Measurements from ENCODE around the gene CD177.

CD177 gene

DNA sequence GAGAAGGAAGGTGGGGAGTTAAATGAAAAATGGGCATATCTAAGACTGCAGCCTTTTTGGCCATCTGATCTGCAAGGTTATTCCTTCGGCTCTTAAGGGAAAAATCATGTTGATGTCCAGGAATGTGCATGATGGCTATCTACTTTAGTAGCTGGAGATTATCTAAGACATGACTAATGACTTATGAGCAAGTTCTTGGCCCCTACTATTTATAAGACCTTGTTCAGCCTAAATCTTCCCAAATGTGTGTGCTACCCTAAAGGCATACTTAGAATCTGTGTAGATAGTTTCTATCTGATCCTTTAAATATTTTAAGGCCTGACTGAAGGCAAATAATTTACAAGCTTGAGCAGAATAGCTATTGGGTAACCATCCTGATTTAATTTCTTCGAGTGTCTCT is 41.8 kb upstream of the CD177 start:
- TF ChIP-seq, protein P1, sequence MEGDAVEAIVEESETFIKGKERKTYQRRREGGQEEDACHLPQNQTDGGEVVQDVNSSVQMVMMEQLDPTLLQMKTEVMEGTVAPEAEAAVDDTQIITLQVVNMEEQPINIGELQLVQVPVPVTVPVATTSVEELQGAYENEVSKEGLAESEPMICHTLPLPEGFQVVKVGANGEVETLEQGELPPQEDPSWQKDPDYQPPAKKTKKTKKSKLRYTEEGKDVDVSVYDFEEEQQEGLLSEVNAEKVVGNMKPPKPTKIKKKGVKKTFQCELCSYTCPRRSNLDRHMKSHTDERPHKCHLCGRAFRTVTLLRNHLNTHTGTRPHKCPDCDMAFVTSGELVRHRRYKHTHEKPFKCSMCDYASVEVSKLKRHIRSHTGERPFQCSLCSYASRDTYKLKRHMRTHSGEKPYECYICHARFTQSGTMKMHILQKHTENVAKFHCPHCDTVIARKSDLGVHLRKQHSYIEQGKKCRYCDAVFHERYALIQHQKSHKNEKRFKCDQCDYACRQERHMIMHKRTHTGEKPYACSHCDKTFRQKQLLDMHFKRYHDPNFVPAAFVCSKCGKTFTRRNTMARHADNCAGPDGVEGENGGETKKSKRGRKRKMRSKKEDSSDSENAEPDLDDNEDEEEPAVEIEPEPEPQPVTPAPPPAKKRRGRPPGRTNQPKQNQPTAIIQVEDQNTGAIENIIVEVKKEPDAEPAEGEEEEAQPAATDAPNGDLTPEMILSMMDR (IDR thresholded peaks at IDR 0.05; ENCODE audit: borderline replicate concordance, insufficient read depth, low read depth, low read length): no peak
- no peak overlapping the region for H3K4me3 ChIP-seq (ENCODE audit: low read depth, low read length)

DNA sequence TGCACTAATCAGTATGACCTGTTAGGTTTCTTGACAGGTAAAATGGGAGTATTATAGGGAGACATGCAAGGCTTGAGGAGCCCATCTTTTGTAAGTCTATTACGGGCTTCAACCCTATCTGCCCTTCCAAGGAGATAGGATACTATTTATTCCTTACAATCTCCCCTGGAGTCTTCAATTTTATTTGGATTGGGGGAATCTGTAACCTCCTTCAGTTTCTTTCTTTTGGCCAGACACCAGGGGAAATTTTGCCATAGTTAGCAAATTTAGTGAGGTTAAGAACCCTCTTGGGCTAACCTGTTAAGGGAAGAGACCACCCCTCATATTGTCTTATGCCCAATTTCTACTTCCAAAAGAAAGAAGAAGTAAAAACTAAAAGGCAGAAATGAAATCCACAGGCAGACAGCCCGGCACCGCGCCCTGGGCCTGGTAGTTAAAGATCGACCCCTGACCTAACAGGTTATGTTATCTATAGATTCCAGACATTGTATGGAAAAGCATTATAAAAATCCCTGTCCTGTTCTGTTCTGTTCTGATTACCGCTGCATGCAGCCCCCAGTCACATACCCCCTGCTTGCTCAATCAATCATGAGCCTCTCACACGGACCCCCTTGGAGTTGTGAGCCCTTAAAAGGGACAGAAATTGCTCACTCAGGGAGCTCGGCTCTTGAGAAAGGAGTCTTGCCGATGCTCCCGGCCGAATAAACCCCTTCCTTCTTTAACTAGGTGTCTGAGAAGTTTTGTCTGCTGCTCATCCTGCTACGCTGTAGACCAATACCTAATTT is 39.6 kb upstream of the CD177 start:
- TF ChIP-seq, protein P1 (IDR thresholded peaks at IDR 0.05; ENCODE audit: borderline replicate concordance, insufficient read depth, low read depth, low read length): no peak
- no peak overlapping the region for H3K4me3 ChIP-seq (ENCODE audit: low read depth, low read length)

DNA sequence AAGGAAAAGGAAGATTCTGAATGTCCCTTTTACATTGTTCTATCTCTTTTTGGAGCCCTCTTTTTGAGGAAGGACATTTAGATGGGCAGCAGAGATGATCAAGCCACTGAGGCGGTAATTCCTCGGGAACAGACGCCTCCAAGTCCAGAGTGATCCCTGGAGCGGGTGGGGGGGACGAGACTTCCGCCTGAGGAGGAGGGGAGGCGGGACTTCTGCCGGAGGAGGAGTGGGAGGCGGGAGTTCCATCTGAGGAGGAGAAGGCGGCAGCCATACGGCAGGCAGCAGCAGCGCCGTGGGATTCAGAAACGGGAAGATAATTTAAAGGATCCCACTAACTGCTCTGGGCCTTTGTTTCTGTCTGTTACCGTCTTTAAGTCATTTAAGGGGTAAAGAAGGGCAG is 37.6 kb upstream of the CD177 start:
- TF ChIP-seq, protein P1 (IDR thresholded peaks at IDR 0.05; ENCODE audit: borderline replicate concordance, insufficient read depth, low read depth, low read length): no peak
- H3K4me3 ChIP-seq (ENCODE audit: low read depth, low read length): no peak overlapping the region

DNA sequence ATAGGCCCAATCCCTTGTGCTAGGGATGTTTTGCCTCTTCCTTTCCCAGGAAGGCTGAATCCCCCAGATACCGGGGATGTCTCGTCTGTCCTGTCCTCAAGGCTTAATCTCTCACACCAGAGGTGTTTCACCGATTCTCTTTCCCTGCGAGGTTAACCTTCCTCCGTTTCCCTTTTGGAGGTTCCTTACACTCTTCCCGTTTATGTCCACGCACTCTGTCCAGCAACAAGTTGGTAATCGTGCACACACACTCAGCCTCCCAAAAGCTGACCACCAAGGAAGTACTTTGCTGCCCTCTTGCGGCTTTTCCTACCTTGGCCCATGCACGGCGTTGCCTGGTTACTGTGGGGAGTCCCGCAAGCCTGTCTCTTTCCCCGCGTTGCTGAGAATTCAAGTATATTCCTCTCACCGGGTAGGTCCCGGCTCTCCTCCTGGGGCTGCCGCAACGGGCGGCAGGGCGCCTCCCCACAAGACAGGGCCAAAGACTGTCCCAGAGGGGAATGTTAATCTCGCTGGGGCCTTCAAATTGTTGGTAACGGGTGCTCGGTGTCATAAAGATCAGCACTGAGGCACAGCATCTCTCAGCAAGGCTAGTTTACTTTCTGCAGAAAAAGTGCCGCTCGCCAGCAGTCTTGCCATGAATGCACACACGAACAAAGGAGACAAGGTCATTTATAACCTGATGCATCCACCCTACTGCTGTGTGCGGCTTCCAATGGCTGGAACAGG is 36.7 kb upstream of the CD177 start:
- H3K4me3 ChIP-seq (ENCODE audit: low read depth, low read length): no peak overlapping the region
- TF ChIP-seq, protein P1 (IDR thresholded peaks at IDR 0.05; ENCODE audit: borderline replicate concordance, insufficient read depth, low read depth, low read length): no peak

DNA sequence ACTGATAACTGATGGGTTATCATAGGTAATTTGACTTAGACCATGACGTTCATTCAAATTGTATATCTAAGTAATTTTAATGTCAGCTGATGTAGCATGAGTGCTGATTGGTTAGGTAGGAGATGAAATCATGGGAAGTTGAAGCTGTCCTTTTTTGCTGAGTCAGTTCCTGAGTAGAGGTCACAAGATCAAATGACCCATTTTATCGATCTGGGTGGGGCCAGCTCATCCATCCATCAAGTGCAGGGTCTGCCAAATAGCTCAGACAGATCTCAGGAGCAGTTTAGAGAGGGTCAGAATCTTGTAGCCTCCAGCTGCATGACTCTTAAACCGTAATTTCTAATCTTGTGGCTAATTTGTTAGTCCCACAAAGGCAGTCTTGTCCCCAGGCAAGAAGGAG is 35.3 kb upstream of the CD177 start:
- TF ChIP-seq, protein P1 (IDR thresholded peaks at IDR 0.05; ENCODE audit: borderline replicate concordance, insufficient read depth, low read depth, low read length): no peak
- no peak overlapping the region for H3K4me3 ChIP-seq (ENCODE audit: low read depth, low read length)

DNA sequence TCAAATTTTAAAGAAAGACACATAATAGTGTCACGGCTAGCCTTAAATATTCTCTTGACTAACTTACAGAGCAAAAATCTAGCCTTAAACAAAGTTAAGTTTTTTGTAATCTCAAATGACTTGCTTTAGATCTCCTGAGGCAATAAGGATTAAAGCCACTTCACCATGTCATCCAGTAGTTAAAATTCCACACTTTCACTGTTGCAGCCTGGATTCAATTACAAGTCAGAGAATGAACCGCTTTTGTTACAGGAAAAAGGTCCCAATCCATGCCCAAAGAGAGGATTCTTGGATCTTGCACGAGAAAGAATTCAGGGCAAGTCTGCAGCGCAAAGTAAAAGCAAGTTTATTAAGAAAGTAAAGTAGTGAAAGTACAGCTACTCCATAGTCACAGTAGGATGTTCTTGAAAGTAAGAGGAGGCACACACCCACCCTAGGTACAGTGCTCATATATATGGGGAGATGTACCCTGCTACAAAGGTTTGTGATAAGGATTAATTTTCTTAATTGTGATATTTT is 34.6 kb upstream of the CD177 start:
- TF ChIP-seq, protein P1 (IDR thresholded peaks at IDR 0.05; ENCODE audit: borderline replicate concordance, insufficient read depth, low read depth, low read length): no peak
- no peak overlapping the region for H3K4me3 ChIP-seq (ENCODE audit: low read depth, low read length)
